Stimulated activated CD4-positive, alpha-beta T cell treated with anti-CD3 and anti-CD28 coated beads, TNF-alpha, amount 100 ng/mL, for 4 hours (primary cell): ENCODE data around the gene PTTG1IP.

ENCODE experiments used
- DNase-seq, 3 experiments: peaks; one replicate each; pipeline ENCODE4 v3.0.0-alpha.2; 2020; ENCODE audit warnings: low read depth in 3 of 3

The PTTG1IP gene

GRCh38 chr21:44865561-44866280 is 7.8 kb downstream of the PTTG1IP start:
- no peak for DNase-seq

GRCh38 chr21:44862869-44863685 is 10.4 kb downstream of the PTTG1IP start:
- DNase-seq: no peak

- DNase-seq: no peak
Measured at GRCh38 chr21:44858791-44859190, 14.7 kb downstream of the PTTG1IP start.

GRCh38 chr21:44858291-44858690 is 15.2 kb downstream of the PTTG1IP start:
- DNase-seq: no peak

GRCh38 chr21:44857127-44857892 is 16.2 kb downstream of the PTTG1IP start:
- no peak for DNase-seq

- no peak for DNase-seq
Measured at GRCh38 chr21:44856131-44856530, 17.4 kb downstream of the PTTG1IP start.

- no peak for DNase-seq
Measured at GRCh38 chr21:44855572-44855971, 17.9 kb downstream of the PTTG1IP start.

GRCh38 chr21:44854664-44855446 is 18.6 kb downstream of the PTTG1IP start:
- DNase-seq: no peak

- DNase-seq: no peak
Measured at GRCh38 chr21:44854391-44854663, 19.2 kb downstream of the PTTG1IP start.

GRCh38 chr21:44853601-44854390 is 19.7 kb downstream of the PTTG1IP start:
- DNase-seq: no peak

- DNase-seq: no peak
Measured at GRCh38 chr21:44850905-44851657, 22.4 kb downstream of the PTTG1IP start.

GRCh38 chr21:44850208-44850800 is 23.2 kb downstream of the PTTG1IP start:
- DNase-seq: no peak

- no peak for DNase-seq
Measured at GRCh38 chr21:44849616-44850130, 23.8 kb downstream of the PTTG1IP start.

GRCh38 chr21:44848821-44849521 is 24.5 kb downstream of the PTTG1IP start:
- DNase-seq: no peak

- DNase-seq: no peak
Measured at GRCh38 chr21:44847261-44848056, 26.0 kb downstream of the PTTG1IP start.

GRCh38 chr21:44846485-44847260 is 26.8 kb downstream of the PTTG1IP start:
- no peak for DNase-seq

GRCh38 chr21:44846224-44846484 is 27.3 kb downstream of the PTTG1IP start:
- DNase-seq: no peak
